ENCODE measurements around the gene LRRC43.

The LRRC43 gene

GRCh38 chr12:122155705-122156104 is 27.2 kb upstream of the LRRC43 start:
- Histone ChIP-seq H3K9me3 (ENCODE audit: control insufficient read depth, low read length) (no peaks in the 10 kb centered on the region), H3K27ac (ENCODE audit: insufficient read depth, low read length, poor library complexity, severe bottlenecking) (no peak overlapping the region), H3K27me3 (replicated peaks; ENCODE audit: control insufficient read depth, insufficient read depth, low read length, poor library complexity, severe bottlenecking) (no peaks in the 10 kb centered on the region), H3K4me1 (ENCODE audit: control insufficient read depth, insufficient read depth, low read length, poor library complexity, severe bottlenecking) (no peaks in the 10 kb centered on the region), H3K36me3 (ENCODE audit: control insufficient read depth, insufficient read depth, low read length) (no peaks in the 10 kb centered on the region), H3K4me3 (ENCODE audit: insufficient read depth, low read depth, low read length, poor library complexity, severe bottlenecking) (no peak overlapping the region)
- no peak for DNase-seq

DNA sequence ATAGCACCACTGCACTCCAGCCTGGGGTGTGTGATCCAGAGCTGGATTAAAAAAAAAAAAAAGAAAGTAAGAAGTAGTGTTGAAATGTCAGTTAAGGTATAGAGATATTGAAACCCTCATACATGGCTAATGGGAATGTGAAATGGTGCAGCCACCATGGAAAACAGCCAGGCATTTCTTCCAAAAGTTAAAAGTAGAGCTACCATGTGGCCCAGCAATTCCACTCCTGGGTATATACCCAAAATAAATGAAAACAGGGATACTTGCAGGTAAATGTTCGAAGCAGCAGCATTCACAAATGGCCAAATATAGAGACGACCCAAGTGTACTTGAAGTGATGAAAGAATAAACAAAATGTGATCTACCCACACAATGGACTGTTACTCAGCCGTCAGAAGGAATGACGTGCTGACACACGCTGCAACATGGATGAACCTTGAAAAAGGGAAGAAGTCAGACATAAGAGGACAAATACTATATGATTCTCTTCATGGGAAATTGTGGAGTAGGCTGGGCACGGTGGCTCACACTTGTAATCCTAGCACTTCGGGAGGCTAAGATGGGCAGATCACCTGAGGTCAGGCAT is 24.1 kb upstream of the LRRC43 start:
- DNase-seq = no peak
- no peaks in the 10 kb centered on the region for H3K36me3 ChIP-seq (ENCODE audit: control insufficient read depth, insufficient read depth, low read length)

GRCh38 chr12:122159882-122160281 is 23.0 kb upstream of the LRRC43 start:
- Histone ChIP-seq H3K4me3 (ENCODE audit: insufficient read depth, low read depth, low read length, poor library complexity, severe bottlenecking) (no peak overlapping the region), H3K27ac (ENCODE audit: insufficient read depth, low read length, poor library complexity, severe bottlenecking) (no peak overlapping the region), H3K36me3 (ENCODE audit: control insufficient read depth, insufficient read depth, low read length) (no peaks in the 10 kb centered on the region), H3K27me3 (replicated peaks; ENCODE audit: control insufficient read depth, insufficient read depth, low read length, poor library complexity, severe bottlenecking) (no peaks in the 10 kb centered on the region), H3K4me1 (ENCODE audit: control insufficient read depth, insufficient read depth, low read length, poor library complexity, severe bottlenecking) (no peaks in the 10 kb centered on the region), H3K9me3 (ENCODE audit: control insufficient read depth, low read length) (no peaks in the 10 kb centered on the region)
- no peak for DNase-seq

More for the DNA sequence above, 24.1 kb upstream of the LRRC43 start:
- Histone ChIP-seq H3K4me1 (ENCODE audit: control insufficient read depth, insufficient read depth, low read length, poor library complexity, severe bottlenecking) (no peaks in the 10 kb centered on the region), H3K27me3 (replicated peaks; ENCODE audit: control insufficient read depth, insufficient read depth, low read length, poor library complexity, severe bottlenecking) (no peaks in the 10 kb centered on the region), H3K4me3 (ENCODE audit: insufficient read depth, low read depth, low read length, poor library complexity, severe bottlenecking) (no peak overlapping the region), H3K9me3 (ENCODE audit: control insufficient read depth, low read length) (no peaks in the 10 kb centered on the region), H3K27ac (ENCODE audit: insufficient read depth, low read length, poor library complexity, severe bottlenecking) (no peak overlapping the region)

DNA sequence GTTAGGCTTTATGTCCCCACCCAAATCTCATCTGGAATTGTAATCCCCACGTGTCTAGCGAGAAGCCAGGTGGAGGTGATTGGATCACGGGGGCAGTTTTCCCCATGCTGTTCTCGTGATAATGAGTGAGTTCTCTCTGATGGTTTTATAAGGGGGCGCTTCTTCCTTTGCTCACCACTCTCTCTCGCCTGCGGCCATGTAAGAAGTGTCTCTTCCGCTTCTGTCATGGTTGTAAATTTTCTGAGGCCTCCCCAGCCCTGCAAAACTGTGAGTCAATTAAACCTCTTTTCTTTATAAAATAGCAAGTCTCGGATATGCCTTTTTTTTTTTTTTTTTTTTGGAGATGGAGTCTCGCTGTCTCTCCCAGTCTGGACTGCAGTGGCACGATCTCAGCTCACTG is 22.2 kb upstream of the LRRC43 start:
- no peaks in the 10 kb centered on the region for H3K9me3 ChIP-seq (ENCODE audit: control insufficient read depth, low read length)
- no peaks in the 10 kb centered on the region for H3K27me3 ChIP-seq (replicated peaks; ENCODE audit: control insufficient read depth, insufficient read depth, low read length, poor library complexity, severe bottlenecking)
- no peaks in the 10 kb centered on the region for H3K36me3 ChIP-seq (ENCODE audit: control insufficient read depth, insufficient read depth, low read length)
- no peak overlapping the region for H3K4me3 ChIP-seq (ENCODE audit: insufficient read depth, low read depth, low read length, poor library complexity, severe bottlenecking)
- H3K4me1 ChIP-seq (ENCODE audit: control insufficient read depth, insufficient read depth, low read length, poor library complexity, severe bottlenecking) = no peaks in the 10 kb centered on the region
- DNase-seq = no peak
- no peak overlapping the region for H3K27ac ChIP-seq (ENCODE audit: insufficient read depth, low read length, poor library complexity, severe bottlenecking)

DNA sequence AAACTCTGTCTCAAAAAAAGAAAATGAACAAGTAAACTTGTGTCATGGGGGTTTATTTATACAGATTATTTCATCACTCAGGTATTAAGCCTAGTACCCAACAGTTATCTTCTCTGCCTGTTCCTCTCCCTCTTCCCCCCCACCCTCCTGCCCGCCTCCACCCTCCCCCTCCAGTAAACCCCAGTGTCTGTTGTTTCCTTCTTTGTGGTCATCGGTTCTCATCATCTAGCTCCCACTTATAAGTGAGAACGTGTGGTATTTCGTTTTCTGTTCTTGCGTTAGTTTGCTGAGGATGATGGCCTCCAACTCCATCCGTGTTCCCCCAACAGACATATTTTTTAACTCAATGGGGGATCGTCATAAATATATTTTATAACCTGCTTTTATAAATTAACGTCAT is 21.2 kb upstream of the LRRC43 start:
- Histone ChIP-seq H3K4me3 (ENCODE audit: insufficient read depth, low read depth, low read length, poor library complexity, severe bottlenecking) (no peak overlapping the region), H3K4me1 (ENCODE audit: control insufficient read depth, insufficient read depth, low read length, poor library complexity, severe bottlenecking) (no peaks in the 10 kb centered on the region), H3K27me3 (replicated peaks; ENCODE audit: control insufficient read depth, insufficient read depth, low read length, poor library complexity, severe bottlenecking) (no peaks in the 10 kb centered on the region), H3K36me3 (ENCODE audit: control insufficient read depth, insufficient read depth, low read length) (no peaks in the 10 kb centered on the region), H3K27ac (ENCODE audit: insufficient read depth, low read length, poor library complexity, severe bottlenecking) (no peak overlapping the region), H3K9me3 (ENCODE audit: control insufficient read depth, low read length) (no peaks in the 10 kb centered on the region)
- DNase-seq = no peak

- Histone ChIP-seq H3K4me1 (ENCODE audit: control insufficient read depth, insufficient read depth, low read length, poor library complexity, severe bottlenecking) (no peaks in the 10 kb centered on the region), H3K9me3 (ENCODE audit: control insufficient read depth, low read length) (no peaks in the 10 kb centered on the region), H3K4me3 (ENCODE audit: insufficient read depth, low read depth, low read length, poor library complexity, severe bottlenecking) (no peak overlapping the region), H3K36me3 (ENCODE audit: control insufficient read depth, insufficient read depth, low read length) (no peaks in the 10 kb centered on the region), H3K27ac (ENCODE audit: insufficient read depth, low read length, poor library complexity, severe bottlenecking) (no peak overlapping the region), H3K27me3 (replicated peaks; ENCODE audit: control insufficient read depth, insufficient read depth, low read length, poor library complexity, severe bottlenecking) (no peaks in the 10 kb centered on the region)
- DNase-seq = no peak
These were observed 19.9 kb upstream of the LRRC43 start for GRCh38 chr12:122162976-122163375.

- DNase-seq = no peak
- Histone ChIP-seq H3K27ac (ENCODE audit: insufficient read depth, low read length, poor library complexity, severe bottlenecking) (no peak overlapping the region), H3K9me3 (ENCODE audit: control insufficient read depth, low read length) (no peaks in the 10 kb centered on the region), H3K4me1 (ENCODE audit: control insufficient read depth, insufficient read depth, low read length, poor library complexity, severe bottlenecking) (no peaks in the 10 kb centered on the region), H3K4me3 (ENCODE audit: insufficient read depth, low read depth, low read length, poor library complexity, severe bottlenecking) (no peak overlapping the region), H3K36me3 (ENCODE audit: control insufficient read depth, insufficient read depth, low read length) (no peaks in the 10 kb centered on the region), H3K27me3 (replicated peaks; ENCODE audit: control insufficient read depth, insufficient read depth, low read length, poor library complexity, severe bottlenecking) (no peaks in the 10 kb centered on the region)
These were observed 16.2 kb upstream of the LRRC43 start for GRCh38 chr12:122166422-122167349.

DNA sequence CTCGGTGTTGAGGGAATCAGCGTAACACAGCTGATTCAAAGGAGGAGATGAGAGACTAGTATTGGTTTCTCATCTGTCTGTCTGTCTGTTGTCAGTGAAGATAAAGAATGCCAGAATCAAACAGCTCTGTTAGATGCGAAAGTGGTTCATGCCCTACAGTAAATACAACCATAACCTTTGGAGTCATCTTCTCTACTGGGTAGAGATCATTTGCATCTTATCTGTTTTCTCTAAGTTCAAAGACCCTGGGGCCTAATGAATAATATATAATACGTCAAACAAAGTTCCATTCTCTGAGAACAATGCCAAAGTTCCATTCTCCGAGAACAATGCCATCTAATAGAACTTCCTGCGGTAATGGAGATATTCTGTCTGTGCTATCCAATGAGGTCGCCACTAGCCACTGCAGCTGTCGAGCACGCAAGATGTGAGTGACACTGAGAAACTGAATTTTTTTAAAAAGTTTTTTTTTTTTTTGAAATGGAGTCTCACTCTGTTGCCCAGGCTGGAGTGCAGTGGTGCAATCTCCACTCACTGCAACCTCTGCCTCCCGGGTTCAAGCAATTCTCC is 15.5 kb upstream of the LRRC43 start:
- no peaks in the 10 kb centered on the region for H3K36me3 ChIP-seq (ENCODE audit: control insufficient read depth, insufficient read depth, low read length)
- no peaks in the 10 kb centered on the region for H3K27me3 ChIP-seq (replicated peaks; ENCODE audit: control insufficient read depth, insufficient read depth, low read length, poor library complexity, severe bottlenecking)
- no peaks in the 10 kb centered on the region for H3K9me3 ChIP-seq (ENCODE audit: control insufficient read depth, low read length)
- H3K4me1 ChIP-seq (ENCODE audit: control insufficient read depth, insufficient read depth, low read length, poor library complexity, severe bottlenecking) = no peaks in the 10 kb centered on the region
- no peak for DNase-seq
- H3K4me3 ChIP-seq (ENCODE audit: insufficient read depth, low read depth, low read length, poor library complexity, severe bottlenecking) = no peak overlapping the region
- H3K27ac ChIP-seq (ENCODE audit: insufficient read depth, low read length, poor library complexity, severe bottlenecking) = no peak overlapping the region

DNA sequence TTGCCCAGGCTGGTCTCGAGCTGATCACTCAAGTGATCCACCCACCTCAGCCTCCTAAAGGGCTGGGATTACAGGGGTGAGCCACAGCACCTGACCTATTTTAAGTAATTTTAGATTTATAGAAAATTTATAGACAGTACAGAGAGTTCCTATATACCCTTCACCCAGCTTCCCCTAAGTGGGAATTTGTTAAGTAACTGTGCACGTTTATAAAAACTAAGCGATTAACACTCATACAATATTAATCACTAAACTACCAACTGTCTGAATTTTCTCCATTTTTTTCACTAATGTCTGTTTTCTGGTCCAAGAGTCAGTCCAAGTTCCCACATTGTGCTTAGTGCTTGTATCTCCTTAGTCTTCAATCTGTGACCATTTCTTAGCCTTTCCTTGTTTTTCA is 14.4 kb upstream of the LRRC43 start:
- H3K27ac ChIP-seq (ENCODE audit: insufficient read depth, low read length, poor library complexity, severe bottlenecking) = no peak overlapping the region
- no peaks in the 10 kb centered on the region for H3K4me1 ChIP-seq (ENCODE audit: control insufficient read depth, insufficient read depth, low read length, poor library complexity, severe bottlenecking)
- no peak for DNase-seq
- H3K36me3 ChIP-seq (ENCODE audit: control insufficient read depth, insufficient read depth, low read length) = no peaks in the 10 kb centered on the region
- H3K27me3 ChIP-seq (replicated peaks; ENCODE audit: control insufficient read depth, insufficient read depth, low read length, poor library complexity, severe bottlenecking) = no peaks in the 10 kb centered on the region
- H3K4me3 ChIP-seq (ENCODE audit: insufficient read depth, low read depth, low read length, poor library complexity, severe bottlenecking) = no peak overlapping the region
- no peaks in the 10 kb centered on the region for H3K9me3 ChIP-seq (ENCODE audit: control insufficient read depth, low read length)

DNA sequence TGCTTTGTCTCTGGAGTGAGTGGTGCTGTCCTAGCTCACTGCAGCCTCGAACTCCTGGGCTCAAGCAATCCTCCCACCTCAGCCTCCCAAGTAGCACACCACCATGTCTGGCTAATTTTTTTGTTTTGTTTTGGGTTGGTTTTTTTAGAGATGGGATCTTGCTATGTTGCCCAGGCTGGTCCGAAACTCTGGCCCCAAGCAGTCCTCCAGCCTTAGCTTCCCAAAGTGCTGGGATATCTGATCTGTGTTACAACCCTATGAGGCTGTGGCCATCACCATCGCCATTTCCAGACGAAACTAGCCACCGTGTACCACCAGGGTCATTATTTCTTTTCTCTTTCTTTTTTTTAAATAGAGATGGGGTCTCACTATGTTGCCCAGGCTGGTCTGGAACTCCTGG is 11.5 kb upstream of the LRRC43 start:
- Histone ChIP-seq H3K4me3 (ENCODE audit: insufficient read depth, low read depth, low read length, poor library complexity, severe bottlenecking) (no peak overlapping the region), H3K9me3 (ENCODE audit: control insufficient read depth, low read length) (no peaks in the 10 kb centered on the region), H3K36me3 (ENCODE audit: control insufficient read depth, insufficient read depth, low read length) (no peaks in the 10 kb centered on the region), H3K4me1 (ENCODE audit: control insufficient read depth, insufficient read depth, low read length, poor library complexity, severe bottlenecking) (no peaks in the 10 kb centered on the region), H3K27ac (ENCODE audit: insufficient read depth, low read length, poor library complexity, severe bottlenecking) (no peak overlapping the region), H3K27me3 (replicated peaks; ENCODE audit: control insufficient read depth, insufficient read depth, low read length, poor library complexity, severe bottlenecking) (no peaks in the 10 kb centered on the region)
- DNase-seq = no peak
